ENCODE measurements around the gene CLTCL1. TPM values are rescaled to one million over a fixed set of nuclear protein-coding genes. Genes with fewer than 3 reads are reported as not detected.
"Not testable (repeated sequence)": the region's sequence is repeated elsewhere in the genome, so short reads cannot be mapped to it uniquely, and the experiment has no call there.

CLTCL1 gene
- total RNA-seq, 1 experiment from 2014 or later = 11.9 TPM

DNA sequence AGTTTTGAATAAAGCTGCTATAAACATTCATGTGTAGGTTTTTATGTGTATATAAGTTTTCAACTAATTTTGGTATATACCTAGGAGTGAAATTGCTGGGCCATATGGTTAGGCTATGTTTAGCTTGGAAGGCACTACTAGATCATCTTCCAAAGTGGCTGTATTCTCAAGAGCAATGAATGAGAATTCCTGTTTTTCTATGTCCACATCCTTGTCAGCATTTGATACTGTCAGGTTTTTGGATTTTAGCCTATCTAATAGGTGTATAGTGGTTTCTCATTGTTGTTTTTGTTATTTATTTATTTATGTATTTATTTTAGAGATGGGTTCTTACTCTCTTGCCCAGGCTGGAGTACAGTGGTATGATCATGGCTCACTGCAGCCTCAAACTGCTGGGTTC lies 26.3 kb upstream of the CLTCL1 start:
- Histone ChIP-seq H3K9me3 (ENCODE audit: control insufficient read depth, insufficient read depth, low read depth, low read length) (0 out of 2 replicates have a peak, but pooled peaks cover 6% of the 10 kb centered on the region), H3K4me3 (ENCODE audit: low read depth in 2 of 2, low read length in 2 of 2) (no peak overlapping the region), H3K36me3 (ENCODE audit: control insufficient read depth, insufficient read depth, low read length) (no peaks in the 10 kb centered on the region), H3K27ac (ENCODE audit: low read length) (no peak overlapping the region), H3K27me3 (ENCODE audit: control insufficient read depth, insufficient read depth, low read length) (no peaks in the 10 kb centered on the region), H3K4me1 (ENCODE audit: control insufficient read depth, insufficient read depth, low read length) (no peaks in the 10 kb centered on the region)
- intact Hi-C loops (cut with micrococcal nuclease; ENCODE audit: unreplicated experiment) = no loop called here
- in situ Hi-C loops (cut with HindIII; ENCODE audit: low pct_unique_long_range_greater_than_20kb, low sequenced_read_pairs) = no loop called here
- ATAC-seq (no peak), DNase-seq (ENCODE audit: low read depth, low spot score) (no peak)
- no TSS peak for BruUV-seq (replicated peaks)
- CTCF ChIA-PET = no interaction called here
- TF ChIP-seq, protein P1, sequence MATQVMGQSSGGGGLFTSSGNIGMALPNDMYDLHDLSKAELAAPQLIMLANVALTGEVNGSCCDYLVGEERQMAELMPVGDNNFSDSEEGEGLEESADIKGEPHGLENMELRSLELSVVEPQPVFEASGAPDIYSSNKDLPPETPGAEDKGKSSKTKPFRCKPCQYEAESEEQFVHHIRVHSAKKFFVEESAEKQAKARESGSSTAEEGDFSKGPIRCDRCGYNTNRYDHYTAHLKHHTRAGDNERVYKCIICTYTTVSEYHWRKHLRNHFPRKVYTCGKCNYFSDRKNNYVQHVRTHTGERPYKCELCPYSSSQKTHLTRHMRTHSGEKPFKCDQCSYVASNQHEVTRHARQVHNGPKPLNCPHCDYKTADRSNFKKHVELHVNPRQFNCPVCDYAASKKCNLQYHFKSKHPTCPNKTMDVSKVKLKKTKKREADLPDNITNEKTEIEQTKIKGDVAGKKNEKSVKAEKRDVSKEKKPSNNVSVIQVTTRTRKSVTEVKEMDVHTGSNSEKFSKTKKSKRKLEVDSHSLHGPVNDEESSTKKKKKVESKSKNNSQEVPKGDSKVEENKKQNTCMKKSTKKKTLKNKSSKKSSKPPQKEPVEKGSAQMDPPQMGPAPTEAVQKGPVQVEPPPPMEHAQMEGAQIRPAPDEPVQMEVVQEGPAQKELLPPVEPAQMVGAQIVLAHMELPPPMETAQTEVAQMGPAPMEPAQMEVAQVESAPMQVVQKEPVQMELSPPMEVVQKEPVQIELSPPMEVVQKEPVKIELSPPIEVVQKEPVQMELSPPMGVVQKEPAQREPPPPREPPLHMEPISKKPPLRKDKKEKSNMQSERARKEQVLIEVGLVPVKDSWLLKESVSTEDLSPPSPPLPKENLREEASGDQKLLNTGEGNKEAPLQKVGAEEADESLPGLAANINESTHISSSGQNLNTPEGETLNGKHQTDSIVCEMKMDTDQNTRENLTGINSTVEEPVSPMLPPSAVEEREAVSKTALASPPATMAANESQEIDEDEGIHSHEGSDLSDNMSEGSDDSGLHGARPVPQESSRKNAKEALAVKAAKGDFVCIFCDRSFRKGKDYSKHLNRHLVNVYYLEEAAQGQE (IDR thresholded peaks at IDR 0.05; ENCODE audit: insufficient read depth in 1 of 2, low read depth in 2 of 2, low read length in 1 of 2) = no peak
- TF ChIP-seq, protein P2, sequence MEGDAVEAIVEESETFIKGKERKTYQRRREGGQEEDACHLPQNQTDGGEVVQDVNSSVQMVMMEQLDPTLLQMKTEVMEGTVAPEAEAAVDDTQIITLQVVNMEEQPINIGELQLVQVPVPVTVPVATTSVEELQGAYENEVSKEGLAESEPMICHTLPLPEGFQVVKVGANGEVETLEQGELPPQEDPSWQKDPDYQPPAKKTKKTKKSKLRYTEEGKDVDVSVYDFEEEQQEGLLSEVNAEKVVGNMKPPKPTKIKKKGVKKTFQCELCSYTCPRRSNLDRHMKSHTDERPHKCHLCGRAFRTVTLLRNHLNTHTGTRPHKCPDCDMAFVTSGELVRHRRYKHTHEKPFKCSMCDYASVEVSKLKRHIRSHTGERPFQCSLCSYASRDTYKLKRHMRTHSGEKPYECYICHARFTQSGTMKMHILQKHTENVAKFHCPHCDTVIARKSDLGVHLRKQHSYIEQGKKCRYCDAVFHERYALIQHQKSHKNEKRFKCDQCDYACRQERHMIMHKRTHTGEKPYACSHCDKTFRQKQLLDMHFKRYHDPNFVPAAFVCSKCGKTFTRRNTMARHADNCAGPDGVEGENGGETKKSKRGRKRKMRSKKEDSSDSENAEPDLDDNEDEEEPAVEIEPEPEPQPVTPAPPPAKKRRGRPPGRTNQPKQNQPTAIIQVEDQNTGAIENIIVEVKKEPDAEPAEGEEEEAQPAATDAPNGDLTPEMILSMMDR (IDR thresholded peaks at IDR 0.05) = no peak
- TF ChIP-seq SIN3A (IDR thresholded peaks at IDR 0.05; ENCODE audit: borderline replicate concordance, insufficient read depth, low read depth, low read length) = no peak
- no peak for TF ChIP-seq TCF7L2 (IDR thresholded peaks at IDR 0.05; ENCODE audit: low read depth, low read length)
- no peak for TF ChIP-seq POLR2AphosphoS5 (IDR thresholded peaks at IDR 0.05; ENCODE audit: low read depth, low read length)
- POLR2A ChIA-PET = interaction anchor here (0.7 kb wide), 1 partner anchor 160 kb away, joined by 4 read pairs; no protein-coding TSS in a partner anchor

DNA sequence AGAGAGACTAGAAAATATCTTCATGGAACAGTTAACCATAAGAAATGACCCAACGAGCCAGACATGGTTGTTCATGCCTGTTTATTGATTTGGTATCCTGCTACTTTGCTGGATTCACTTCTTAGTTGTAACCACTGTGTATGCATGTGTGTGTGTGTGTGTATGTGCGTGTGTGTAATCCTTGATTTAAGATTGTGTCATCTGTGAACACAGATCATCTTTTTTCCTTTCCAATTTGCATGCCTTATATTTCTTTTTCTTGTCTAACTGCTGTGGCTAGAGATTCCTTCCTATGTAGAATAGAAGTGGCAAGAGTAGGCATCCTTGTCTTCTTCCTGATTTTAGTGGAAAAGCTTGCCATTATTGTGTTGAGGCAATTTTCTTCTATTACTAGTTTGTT lies 16.4 kb upstream of the CLTCL1 start:
- no peaks in the 10 kb centered on the region for H3K36me3 ChIP-seq (ENCODE audit: control insufficient read depth, insufficient read depth, low read length)
- DNase-seq (ENCODE audit: low read depth, low spot score) (no peak), ATAC-seq (no peak)
- in situ Hi-C loops (cut with HindIII; ENCODE audit: low pct_unique_long_range_greater_than_20kb, low sequenced_read_pairs) (no loop called here), intact Hi-C loops (cut with micrococcal nuclease; ENCODE audit: unreplicated experiment) (no loop called here)
- no TSS peak for BruUV-seq (replicated peaks)
- H3K4me3 ChIP-seq (ENCODE audit: low read depth in 2 of 2, low read length in 2 of 2) = no peak overlapping the region
- ChIA-PET POLR2A (no interaction called here), CTCF (no interaction called here)
- H3K9me3 ChIP-seq (ENCODE audit: control insufficient read depth, insufficient read depth, low read depth, low read length) = no peaks in the 10 kb centered on the region
- H3K27me3 ChIP-seq (ENCODE audit: control insufficient read depth, insufficient read depth, low read length) = no peaks in the 10 kb centered on the region
- TF ChIP-seq, protein P2 (IDR thresholded peaks at IDR 0.05) = no peak
- TF ChIP-seq, protein P1 (IDR thresholded peaks at IDR 0.05; ENCODE audit: insufficient read depth in 1 of 2, low read depth in 2 of 2, low read length in 1 of 2) = no peak
- no peak for TF ChIP-seq TCF7L2 (IDR thresholded peaks at IDR 0.05; ENCODE audit: low read depth, low read length)
- TF ChIP-seq SIN3A (IDR thresholded peaks at IDR 0.05; ENCODE audit: borderline replicate concordance, insufficient read depth, low read depth, low read length) = no peak
- no peak for TF ChIP-seq POLR2AphosphoS5 (IDR thresholded peaks at IDR 0.05; ENCODE audit: low read depth, low read length)
- no peak overlapping the region for H3K27ac ChIP-seq (ENCODE audit: low read length)
- no peaks in the 10 kb centered on the region for H3K4me1 ChIP-seq (ENCODE audit: control insufficient read depth, insufficient read depth, low read length)

DNA sequence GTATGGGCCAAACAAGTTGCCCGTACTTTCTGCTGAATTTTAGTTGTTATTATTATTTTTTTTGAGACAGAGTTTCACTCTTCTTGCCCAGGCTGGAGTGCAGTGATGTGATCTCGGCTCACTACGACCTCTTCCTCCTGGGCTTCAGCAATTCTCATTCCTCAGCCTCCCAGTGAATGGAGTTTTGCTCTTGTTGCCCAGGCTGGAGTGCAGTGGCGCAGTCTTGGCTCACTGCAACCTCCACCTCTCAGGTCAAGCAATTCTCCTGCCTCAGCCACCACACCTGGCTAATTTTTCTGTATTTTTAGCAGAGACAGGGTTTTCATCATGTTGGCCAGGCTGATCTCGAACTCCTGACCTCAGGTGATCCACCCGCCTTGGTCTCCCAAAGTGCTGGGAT lies 15.0 kb upstream of the CLTCL1 start:
- H3K4me1 ChIP-seq (ENCODE audit: control insufficient read depth, insufficient read depth, low read length); BruUV-seq (replicated peaks); H3K9me3 ChIP-seq (ENCODE audit: control insufficient read depth, insufficient read depth, low read depth, low read length); in situ Hi-C loops (cut with HindIII; ENCODE audit: low pct_unique_long_range_greater_than_20kb, low sequenced_read_pairs); CTCF ChIA-PET; DNase-seq (ENCODE audit: low read depth, low spot score); intact Hi-C loops (cut with micrococcal nuclease; ENCODE audit: unreplicated experiment); H3K27ac ChIP-seq (ENCODE audit: low read length); H3K36me3 ChIP-seq (ENCODE audit: control insufficient read depth, insufficient read depth, low read length); ATAC-seq; H3K4me3 ChIP-seq (ENCODE audit: low read depth in 2 of 2, low read length in 2 of 2); H3K27me3 ChIP-seq (ENCODE audit: control insufficient read depth, insufficient read depth, low read length); POLR2A ChIA-PET: not testable (repeated sequence)
